ENCODE measurements around the gene MAP4.

The MAP4 gene

GRCh38 chr3:47985381-47985780 is 30.8 kb downstream of the MAP4 start:
- H3K4me3 ChIP-seq (ENCODE audit: low read depth, low read length), result no peak overlapping the region
- TF ChIP-seq, protein P1, sequence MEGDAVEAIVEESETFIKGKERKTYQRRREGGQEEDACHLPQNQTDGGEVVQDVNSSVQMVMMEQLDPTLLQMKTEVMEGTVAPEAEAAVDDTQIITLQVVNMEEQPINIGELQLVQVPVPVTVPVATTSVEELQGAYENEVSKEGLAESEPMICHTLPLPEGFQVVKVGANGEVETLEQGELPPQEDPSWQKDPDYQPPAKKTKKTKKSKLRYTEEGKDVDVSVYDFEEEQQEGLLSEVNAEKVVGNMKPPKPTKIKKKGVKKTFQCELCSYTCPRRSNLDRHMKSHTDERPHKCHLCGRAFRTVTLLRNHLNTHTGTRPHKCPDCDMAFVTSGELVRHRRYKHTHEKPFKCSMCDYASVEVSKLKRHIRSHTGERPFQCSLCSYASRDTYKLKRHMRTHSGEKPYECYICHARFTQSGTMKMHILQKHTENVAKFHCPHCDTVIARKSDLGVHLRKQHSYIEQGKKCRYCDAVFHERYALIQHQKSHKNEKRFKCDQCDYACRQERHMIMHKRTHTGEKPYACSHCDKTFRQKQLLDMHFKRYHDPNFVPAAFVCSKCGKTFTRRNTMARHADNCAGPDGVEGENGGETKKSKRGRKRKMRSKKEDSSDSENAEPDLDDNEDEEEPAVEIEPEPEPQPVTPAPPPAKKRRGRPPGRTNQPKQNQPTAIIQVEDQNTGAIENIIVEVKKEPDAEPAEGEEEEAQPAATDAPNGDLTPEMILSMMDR (IDR thresholded peaks at IDR 0.05; ENCODE audit: borderline replicate concordance, insufficient read depth, low read depth, low read length), result no peak

GRCh38 chr3:47984075-47984728 is 32.0 kb downstream of the MAP4 start:
- no peak overlapping the region for H3K4me3 ChIP-seq (ENCODE audit: low read depth, low read length)
- TF ChIP-seq, protein P1 (IDR thresholded peaks at IDR 0.05; ENCODE audit: borderline replicate concordance, insufficient read depth, low read depth, low read length), result no peak

- TF ChIP-seq, protein P1 (IDR thresholded peaks at IDR 0.05; ENCODE audit: borderline replicate concordance, insufficient read depth, low read depth, low read length), result no peak
- no peak overlapping the region for H3K4me3 ChIP-seq (ENCODE audit: low read depth, low read length)
These were observed 35.4 kb downstream of the MAP4 start for GRCh38 chr3:47980795-47981194.

DNA sequence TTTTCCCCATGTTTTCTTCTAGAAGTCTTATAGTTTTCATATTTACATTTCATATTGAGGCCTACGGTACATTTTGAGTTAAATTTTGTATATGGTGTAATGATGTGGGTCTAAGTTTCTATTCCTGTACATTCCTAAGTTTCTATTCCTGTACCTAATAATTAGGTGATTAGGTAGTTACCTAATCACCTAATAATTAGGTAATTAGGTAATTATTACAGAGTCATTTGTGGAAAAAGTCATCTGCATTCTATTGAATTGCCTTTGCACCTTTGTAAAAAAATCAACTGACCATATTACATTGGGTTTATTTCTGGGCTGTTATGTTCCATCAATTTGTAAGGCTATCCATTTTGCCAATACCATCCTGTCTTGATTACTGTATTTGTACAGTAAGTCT is 37.1 kb downstream of the MAP4 start:
- no peak overlapping the region for H3K4me3 ChIP-seq (ENCODE audit: low read depth, low read length)
- TF ChIP-seq, protein P1 (IDR thresholded peaks at IDR 0.05; ENCODE audit: borderline replicate concordance, insufficient read depth, low read depth, low read length), result no peak

DNA sequence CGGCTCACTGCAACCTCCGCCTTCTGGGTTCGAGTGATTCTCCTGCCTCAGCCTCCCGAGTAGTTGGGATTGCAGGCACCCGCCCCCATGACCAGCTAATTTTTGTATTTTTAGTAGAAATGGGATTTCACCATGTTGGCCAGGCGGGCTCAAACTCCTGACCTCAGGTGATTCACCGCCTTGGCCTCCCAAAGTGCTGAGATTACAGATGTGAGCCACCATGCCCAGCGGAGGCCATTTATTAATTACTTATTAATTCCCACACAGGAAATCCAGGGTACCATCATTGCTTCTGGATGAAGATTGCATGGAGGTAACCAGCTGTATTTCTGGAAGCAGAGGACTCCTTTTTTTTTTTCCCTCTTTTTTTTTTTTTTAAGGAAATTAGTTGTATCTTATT is 37.8 kb downstream of the MAP4 start:
- H3K4me3 ChIP-seq (ENCODE audit: low read depth, low read length), result no peak overlapping the region
- TF ChIP-seq, protein P1 (IDR thresholded peaks at IDR 0.05; ENCODE audit: borderline replicate concordance, insufficient read depth, low read depth, low read length), result no peak

- no peak overlapping the region for H3K4me3 ChIP-seq (ENCODE audit: low read depth, low read length)
- TF ChIP-seq, protein P1 (IDR thresholded peaks at IDR 0.05; ENCODE audit: borderline replicate concordance, insufficient read depth, low read depth, low read length), result no peak
These were observed 40.0 kb downstream of the MAP4 start for GRCh38 chr3:47976135-47976732.

- TF ChIP-seq, protein P1 (IDR thresholded peaks at IDR 0.05; ENCODE audit: borderline replicate concordance, insufficient read depth, low read depth, low read length), result no peak
- no peak overlapping the region for H3K4me3 ChIP-seq (ENCODE audit: low read depth, low read length)
These were observed 41.2 kb downstream of the MAP4 start for GRCh38 chr3:47974974-47975470.
